H9 (cell line): ENCODE results near the gene APOM. TPM values are rescaled to one million over a fixed set of nuclear protein-coding genes. Genes with fewer than 3 reads are reported as not detected.

Experiments
- DNase-seq: peaks from one replicate; pipeline ENCODE4 v3.0.0-alpha.2; 2017
- H2AFZ ChIP-seq: one replicate; pipeline ENCODE4 v1.6.1; 2013; ENCODE audit warnings: mild to moderate bottlenecking, low read length, control low read depth, moderate library complexity
- H2AK5ac ChIP-seq: 2 replicates; pipeline ENCODE4 v1.6.1; 2013; ENCODE audit warnings: low read length, control low read depth, mixed read lengths; ENCODE audit not compliant: insufficient read length
- H2BK120ac ChIP-seq: one replicate; pipeline ENCODE4 v1.6.1; 2013; ENCODE audit warnings: low read depth, mild to moderate bottlenecking, low read length, control low read depth, inconsistent platforms; ENCODE audit not compliant: poor library complexity, severe bottlenecking
- H2BK12ac ChIP-seq: 2 replicates; pipeline ENCODE4 v1.6.1; 2013; ENCODE audit warnings: low read length, control low read depth, mixed read lengths, low read depth; ENCODE audit not compliant: insufficient read length
- H2BK15ac ChIP-seq: 2 replicates; pipeline ENCODE4 v1.6.1; 2013; ENCODE audit warnings: low read depth, low read length, control low read depth
- H2BK20ac ChIP-seq: one replicate; pipeline ENCODE4 v1.6.1; 2013; ENCODE audit warnings: low read depth, mild to moderate bottlenecking, low read length, control low read depth, inconsistent platforms; ENCODE audit not compliant: poor library complexity, severe bottlenecking
- H2BK5ac ChIP-seq: 2 replicates; pipeline ENCODE4 v1.6.1; 2013; ENCODE audit warnings: low read length, control low read depth, mixed read lengths; ENCODE audit not compliant: insufficient read length
- H3K14ac ChIP-seq: 2 replicates; pipeline ENCODE4 v1.6.1; 2013; ENCODE audit warnings: low read length, control low read depth; ENCODE audit not compliant: insufficient read depth
- H3K18ac ChIP-seq: 2 replicates; pipeline ENCODE4 v1.6.1; 2013; ENCODE audit warnings: low read depth, mild to moderate bottlenecking, mixed read lengths, low read length, control low read depth; ENCODE audit not compliant: insufficient read length
- H3K23ac ChIP-seq: 2 replicates; pipeline ENCODE4 v1.6.1; 2013; ENCODE audit warnings: low read length, control low read depth, mixed read lengths, low read depth; ENCODE audit not compliant: insufficient read length
- H3K23me2 ChIP-seq: 2 replicates; pipeline ENCODE4 v1.6.1; 2013; ENCODE audit warnings: low read depth, mild to moderate bottlenecking, mixed read lengths, low read length, control low read depth; ENCODE audit not compliant: insufficient read length, poor library complexity, severe bottlenecking
- H3K27ac ChIP-seq: 2 replicates; pipeline ENCODE4 v1.5.1; 2013; ENCODE audit warnings: low read length, control low read depth, mixed read lengths, low read depth; ENCODE audit not compliant: insufficient read length
- H3K27me3 ChIP-seq: 2 replicates; pipeline ENCODE4 v1.6.1; 2013; ENCODE audit warnings: low read length, control low read depth, inconsistent platforms; ENCODE audit not compliant: insufficient read depth
- H3K4ac ChIP-seq: 2 replicates; pipeline ENCODE4 v1.6.1; 2013; ENCODE audit warnings: low read depth, mild to moderate bottlenecking, control low read depth, inconsistent platforms, low read length, moderate library complexity
- H3K4me1 ChIP-seq: 2 replicates; pipeline ENCODE4 v1.6.1; 2013; ENCODE audit warnings: low read length, control low read depth, inconsistent platforms; ENCODE audit not compliant: insufficient read depth
- H3K4me2 ChIP-seq: 2 replicates; pipeline ENCODE4 v1.6.1; 2013; ENCODE audit warnings: low read length, control low read depth, mixed read lengths; ENCODE audit not compliant: insufficient read length, insufficient read depth
- H3K56ac ChIP-seq: 2 replicates; pipeline ENCODE4 v1.6.1; 2013; ENCODE audit warnings: low read depth, mild to moderate bottlenecking, mixed read lengths, low read length, control low read depth; ENCODE audit not compliant: insufficient read length
- H3K79me1 ChIP-seq: 2 replicates; pipeline ENCODE4 v1.6.1; 2013; ENCODE audit warnings: low read depth, mild to moderate bottlenecking, moderate library complexity, low read length, control low read depth, inconsistent platforms; ENCODE audit not compliant: insufficient read depth, poor library complexity, severe bottlenecking
- H3K79me2 ChIP-seq: 2 replicates; pipeline ENCODE4 v1.6.1; 2013; ENCODE audit warnings: low read length, control low read depth, inconsistent platforms; ENCODE audit not compliant: insufficient read depth
- H3K9ac ChIP-seq: 2 replicates; pipeline ENCODE4 v1.6.1; 2013; ENCODE audit warnings: low read length, control low read depth, mixed read lengths; ENCODE audit not compliant: insufficient read length; ENCODE audit errors: extremely low read depth
- H3K9me3 ChIP-seq: one replicate; pipeline ENCODE4 v1.6.1; 2013; ENCODE audit warnings: low read depth, low read length, inconsistent platforms; ENCODE audit not compliant: control insufficient read depth
- H3T11ph ChIP-seq: one replicate; pipeline ENCODE4 v1.6.1; 2013; ENCODE audit warnings: mild to moderate bottlenecking, low read length, control low read depth, inconsistent platforms
- H4K20me1 ChIP-seq: one replicate; pipeline ENCODE4 v1.6.1; 2013; ENCODE audit not compliant: control insufficient read depth, insufficient read length, insufficient read depth
- H4K5ac ChIP-seq: 2 replicates; pipeline ENCODE4 v1.6.1; 2013; ENCODE audit warnings: low read depth, mild to moderate bottlenecking, mixed read lengths, low read length, control low read depth; ENCODE audit not compliant: insufficient read length
- H4K8ac ChIP-seq: replicated peaks from 2 replicates; pipeline ENCODE4 v1.6.1; 2013; ENCODE audit warnings: low read length, control low read depth, mixed read lengths, low read depth; ENCODE audit not compliant: insufficient read length
- H4K91ac ChIP-seq: 2 replicates; pipeline ENCODE4 v1.6.1; 2013; ENCODE audit warnings: low read depth, mild to moderate bottlenecking, moderate library complexity, mixed read lengths, low read length, control low read depth; ENCODE audit not compliant: insufficient read length
- H3K27ac Mint-ChIP-seq, 3 experiments: 2 replicates in 2 of 3; 3 replicates in 1 of 3; pipeline ENCODE4 v1.8.0; 2020 to 2021; ENCODE audit warnings: mixed read lengths in 3 of 3, mild to moderate bottlenecking in 1 of 3, moderate library complexity in 1 of 3
- H3K27me3 Mint-ChIP-seq: 2 replicates; pipeline ENCODE4 v1.8.0; 2021; ENCODE audit warnings: low read depth, mild to moderate bottlenecking, moderate library complexity, mixed read lengths
- H3K36me3 Mint-ChIP-seq, 3 experiments: 2 replicates in 2 of 3; 3 replicates in 1 of 3; pipeline ENCODE4 v1.8.0; 2020 to 2021; ENCODE audit warnings: low read depth in 3 of 3, mixed read lengths in 3 of 3; ENCODE audit not compliant: insufficient read depth in 1 of 3
- H3K4me1 Mint-ChIP-seq, 2 experiments: 2 replicates each; pipeline ENCODE4 v1.8.0; 2020; ENCODE audit warnings: mixed read lengths in 2 of 2
- H3K4me3 Mint-ChIP-seq, 2 experiments: 2 replicates in 1 of 2; 3 replicates in 1 of 2; pipeline ENCODE4 v1.8.0; 2020 to 2021; ENCODE audit warnings: mild to moderate bottlenecking in 2 of 2, mixed read lengths in 2 of 2, moderate library complexity in 1 of 2
- H3K9me3 Mint-ChIP-seq, 2 experiments: 2 replicates in 1 of 2; 3 replicates in 1 of 2; pipeline ENCODE4 v1.8.0; 2020; ENCODE audit warnings: mild to moderate bottlenecking in 2 of 2, mixed read lengths in 2 of 2, moderate library complexity in 1 of 2
- WGBS: extraction: QIAGEN DNeasy Blood & Tissue Kit; methylation state at CpG from one replicate; pipeline ENCODE4 v1.1.7; 2013; ENCODE audit warnings: missing lambda C conversion rate, low lambda C conversion rate, mixed read lengths; ENCODE audit not compliant: insufficient read length; ENCODE audit errors: extremely low coverage; 5-methylcytosine and 5-hydroxymethylcytosine counted together
- total RNA-seq: library from RNA; stranded (reverse); gene quantifications from 2 replicates; pipeline ENCODE4 v1.2.1, GENCODE V29; 2021
- TF ChIP-seq, protein P1 (sequence below): fragments of 200-600 bp; sonication (generic); conservative IDR thresholded peaks from 3 replicates; pipeline ENCODE4 v1.8.0; 2021; ENCODE audit warnings: antibody characterized with exemption, mild to moderate bottlenecking

APOM gene
- total RNA-seq, 1 experiment from 2014 or later: 3.6 TPM

DNA sequence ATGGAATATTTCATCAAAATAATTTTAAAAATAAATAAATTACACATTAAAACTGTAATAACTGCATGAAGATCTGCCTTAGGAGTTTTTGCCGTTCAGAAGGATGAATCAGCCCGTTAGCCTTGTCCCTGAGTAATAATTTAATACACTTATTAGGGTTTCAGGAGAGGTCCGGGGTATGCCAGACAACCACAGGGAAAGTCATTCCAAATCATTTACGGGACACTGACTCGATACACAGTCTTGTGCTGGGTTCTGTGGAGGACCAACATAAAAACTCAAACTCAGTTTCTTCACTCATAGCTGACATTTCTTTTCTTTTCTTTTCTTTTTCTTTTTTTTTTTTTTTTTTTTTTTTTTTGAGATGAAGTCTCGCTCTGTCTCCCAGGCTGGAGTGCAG is 50.2 kb downstream of the APOM start:
- TF ChIP-seq, protein P1, sequence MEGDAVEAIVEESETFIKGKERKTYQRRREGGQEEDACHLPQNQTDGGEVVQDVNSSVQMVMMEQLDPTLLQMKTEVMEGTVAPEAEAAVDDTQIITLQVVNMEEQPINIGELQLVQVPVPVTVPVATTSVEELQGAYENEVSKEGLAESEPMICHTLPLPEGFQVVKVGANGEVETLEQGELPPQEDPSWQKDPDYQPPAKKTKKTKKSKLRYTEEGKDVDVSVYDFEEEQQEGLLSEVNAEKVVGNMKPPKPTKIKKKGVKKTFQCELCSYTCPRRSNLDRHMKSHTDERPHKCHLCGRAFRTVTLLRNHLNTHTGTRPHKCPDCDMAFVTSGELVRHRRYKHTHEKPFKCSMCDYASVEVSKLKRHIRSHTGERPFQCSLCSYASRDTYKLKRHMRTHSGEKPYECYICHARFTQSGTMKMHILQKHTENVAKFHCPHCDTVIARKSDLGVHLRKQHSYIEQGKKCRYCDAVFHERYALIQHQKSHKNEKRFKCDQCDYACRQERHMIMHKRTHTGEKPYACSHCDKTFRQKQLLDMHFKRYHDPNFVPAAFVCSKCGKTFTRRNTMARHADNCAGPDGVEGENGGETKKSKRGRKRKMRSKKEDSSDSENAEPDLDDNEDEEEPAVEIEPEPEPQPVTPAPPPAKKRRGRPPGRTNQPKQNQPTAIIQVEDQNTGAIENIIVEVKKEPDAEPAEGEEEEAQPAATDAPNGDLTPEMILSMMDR: no peak
- DNase-seq: no peak
- Mint-ChIP-seq H3K4me3 (no peak overlapping the region), H3K9me3 (no peaks in the 10 kb centered on the region; a peak in 1 of 5 replicates), H3K4me1 (peaks cover 16 to 19% of the 10 kb centered on the region in 2 experiments), H3K27ac (no peak overlapping the region), H3K27me3 (peaks cover 3% of the 10 kb centered on the region; the same call in 1 of the 2 replicates), H3K36me3 (peaks cover 0 to 4% (median 0%) of the 10 kb centered on the region in 3 experiments; a peak in 4 of 7 replicates)
- Histone ChIP-seq H3K27ac (no peak overlapping the region), H3K23me2 (peaks cover 6% of the 10 kb centered on the region), H3K4me2 (no peak overlapping the region), H3K27me3 (no peaks in the 10 kb centered on the region), H3K56ac (no peak overlapping the region), H2BK15ac (no peak overlapping the region), H2AK5ac (no peak overlapping the region), H3K4ac (no peak overlapping the region), H4K91ac (no peak overlapping the region), H3K18ac (no peak overlapping the region), H2AFZ (no peak overlapping the region), H4K5ac (no peak overlapping the region), H3K23ac (no peak overlapping the region), H3K79me1 (peaks cover 6% of the 10 kb centered on the region), H3K9me3 (no peaks in the 10 kb centered on the region), H4K8ac (no peak overlapping the region), H3T11ph (no peak overlapping the region), H3K4me1 (peaks cover 4% of the 10 kb centered on the region; the same call in 1 of the 2 replicates), H2BK12ac (no peak overlapping the region), H3K14ac (no peak overlapping the region), H3K79me2 (peaks cover 2% of the 10 kb centered on the region; the same call in 1 of the 2 replicates), H4K20me1 (no peaks in the 10 kb centered on the region), H2BK5ac (no peak overlapping the region), H2BK20ac (no peak overlapping the region), H2BK120ac (no peak overlapping the region), H3K9ac (no peak overlapping the region)
- WGBS: no CpG with 5 or more reads among the region's 6 CpGs
